Cerebellar nuclear complex (tissue), 1 donor: ENCODE data around the gene LHX2.

ENCODE experiments used
- DNase-seq, 2 experiments: peaks; one replicate each; lab custom pipeline; 2025; lab: John Stamatoyannopoulos, UW

Gene LHX2

GRCh38 chr9:124062172-124062571 lies 50.6 kb downstream of the LHX2 start:
- no peak for DNase-seq

GRCh38 chr9:124066783-124067577 lies 55.4 kb downstream of the LHX2 start:
- DNase-seq, result no peak

GRCh38 chr9:124068251-124068650 lies 56.7 kb downstream of the LHX2 start:
- DNase-seq, result no peak

GRCh38 chr9:124074746-124075145 lies 63.2 kb downstream of the LHX2 start:
- no peak for DNase-seq

- DNase-seq, result no peak
Observed at GRCh38 chr9:124075761-124076160, 64.2 kb downstream of the LHX2 start.

GRCh38 chr9:124077915-124078572 lies 66.5 kb downstream of the LHX2 start:
- no peak for DNase-seq

GRCh38 chr9:124078641-124079040 lies 67.1 kb downstream of the LHX2 start:
- DNase-seq, result no peak

GRCh38 chr9:124079176-124079925 lies 67.8 kb downstream of the LHX2 start:
- no peak for DNase-seq

GRCh38 chr9:124082622-124083021 lies 71.1 kb downstream of the LHX2 start:
- DNase-seq, result no peak
